ENCODE results near the gene CCDC13. TPM values are rescaled to one million over a fixed set of nuclear protein-coding genes. Genes with fewer than 3 reads are reported as not detected.

CCDC13 gene
- total and polyA plus RNA-seq, 2 of the 13 experiments (the other 11 are each of a cell fraction or from before 2014, with no cell fraction given), result 0.22 to 0.51 TPM

DNA sequence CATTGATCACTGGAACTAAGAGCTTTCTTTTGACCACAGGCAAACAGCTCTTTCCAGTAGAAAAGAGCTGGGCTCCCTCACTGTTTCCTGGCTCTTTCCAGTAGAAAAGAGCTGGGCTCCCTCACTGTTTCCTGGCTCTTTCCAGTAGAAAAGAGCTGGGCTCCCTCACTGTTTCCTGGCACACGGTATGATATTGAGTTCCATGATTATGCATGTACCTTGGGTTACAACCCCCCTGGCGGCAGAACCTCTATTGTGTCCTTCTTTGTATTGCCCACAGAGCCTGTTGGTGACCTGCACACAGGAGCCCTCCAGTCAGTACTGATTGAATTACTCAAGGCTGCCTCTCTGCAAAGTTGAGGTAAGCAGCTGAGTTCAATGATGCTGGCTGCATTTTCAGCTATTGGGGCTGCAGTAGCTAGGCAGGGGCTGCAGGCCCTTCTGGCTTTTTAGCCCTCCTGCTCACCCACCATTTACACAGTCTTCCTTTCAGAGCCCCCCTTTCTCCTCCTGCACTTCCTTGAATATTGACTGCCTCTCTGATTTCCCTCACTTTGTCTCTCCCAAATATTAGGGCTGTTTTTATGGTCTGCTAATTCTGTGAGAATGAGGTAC lies 46.4 kb upstream of the CCDC13 start (continued):
- TF ChIP-seq ZBTB4 (CRISPR knock-in tag; IDR thresholded peaks at IDR 0.05; ENCODE audit: borderline replicate concordance) (no peak), NR2F6 (IDR thresholded peaks at IDR 0.05) (0 out of 2 replicates have a peak, but pooled peaks have one; percentile 9), NR2F6 (CRISPR knock-in tag; IDR thresholded peaks at IDR 0.05) (no peak), BCL6 (CRISPR knock-in tag; IDR thresholded peaks at IDR 0.05) (peak; percentile 47; the same call in 1 of the 2 replicates), HHEX (CRISPR knock-in tag; IDR thresholded peaks at IDR 0.05) (0 out of 2 replicates have a peak, but pooled peaks have one; percentile 23), FOXJ3 (CRISPR knock-in tag; IDR thresholded peaks at IDR 0.05; ENCODE audit: borderline replicate concordance) (0 out of 2 replicates have a peak, but pooled peaks have one; percentile 40), SATB2 (CRISPR knock-in tag; IDR thresholded peaks at IDR 0.05) (no peak), RXRB (CRISPR knock-in tag; IDR thresholded peaks at IDR 0.05; ENCODE audit: borderline replicate concordance) (peak; percentile 27; the same call in 1 of the 2 replicates), ZNF235 (CRISPR knock-in tag; IDR thresholded peaks at IDR 0.05; ENCODE audit: borderline replicate concordance) (no peak), CBX2 (IDR thresholded peaks at IDR 0.05; ENCODE audit: low read depth, low read length) (no peak), CBX2 (CRISPR knock-in tag; IDR thresholded peaks at IDR 0.05; ENCODE audit: low read depth) (no peak), ZNF550 (CRISPR knock-in tag; IDR thresholded peaks at IDR 0.05; ENCODE audit: borderline replicate concordance) (no peak), BRCA1 (CRISPR knock-in tag; IDR thresholded peaks at IDR 0.05) (0 out of 2 replicates have a peak, but pooled peaks have one; percentile 43), XRCC5 (optimal IDR thresholded peaks at IDR 0.05; ENCODE audit: low read length) (peak; percentile 40), HDAC2 (CRISPR knock-in tag; IDR thresholded peaks at IDR 0.05) (peak; percentile 50; the same call in 1 of the 2 replicates)
- TF ChIP-seq, protein P1, sequence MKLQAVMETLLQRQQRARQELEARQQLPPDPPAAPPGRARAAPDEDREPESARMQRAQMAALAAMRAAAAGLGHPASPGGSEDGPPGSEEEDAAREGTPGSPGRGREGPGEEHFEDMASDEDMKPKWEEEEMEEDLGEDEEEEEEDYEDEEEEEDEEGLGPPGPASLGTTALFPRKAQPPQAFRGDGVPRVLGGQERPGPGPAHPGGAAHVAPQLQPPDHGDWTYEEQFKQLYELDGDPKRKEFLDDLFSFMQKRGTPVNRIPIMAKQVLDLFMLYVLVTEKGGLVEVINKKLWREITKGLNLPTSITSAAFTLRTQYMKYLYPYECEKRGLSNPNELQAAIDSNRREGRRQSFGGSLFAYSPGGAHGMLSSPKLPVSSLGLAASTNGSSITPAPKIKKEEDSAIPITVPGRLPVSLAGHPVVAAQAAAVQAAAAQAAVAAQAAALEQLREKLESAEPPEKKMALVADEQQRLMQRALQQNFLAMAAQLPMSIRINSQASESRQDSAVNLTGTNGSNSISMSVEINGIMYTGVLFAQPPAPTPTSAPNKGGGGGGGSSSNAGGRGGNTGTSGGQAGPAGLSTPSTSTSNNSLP (IDR thresholded peaks at IDR 0.05; ENCODE audit: low read depth, low read length), result peak; percentile 43
- TF ChIP-seq, protein P2, sequence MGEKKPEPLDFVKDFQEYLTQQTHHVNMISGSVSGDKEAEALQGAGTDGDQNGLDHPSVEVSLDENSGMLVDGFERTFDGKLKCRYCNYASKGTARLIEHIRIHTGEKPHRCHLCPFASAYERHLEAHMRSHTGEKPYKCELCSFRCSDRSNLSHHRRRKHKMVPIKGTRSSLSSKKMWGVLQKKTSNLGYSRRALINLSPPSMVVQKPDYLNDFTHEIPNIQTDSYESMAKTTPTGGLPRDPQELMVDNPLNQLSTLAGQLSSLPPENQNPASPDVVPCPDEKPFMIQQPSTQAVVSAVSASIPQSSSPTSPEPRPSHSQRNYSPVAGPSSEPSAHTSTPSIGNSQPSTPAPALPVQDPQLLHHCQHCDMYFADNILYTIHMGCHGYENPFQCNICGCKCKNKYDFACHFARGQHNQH (CRISPR knock-in tag; IDR thresholded peaks at IDR 0.05), result peak; percentile 34; the same call in 1 of the 2 replicates
- TF ChIP-seq, protein P3, sequence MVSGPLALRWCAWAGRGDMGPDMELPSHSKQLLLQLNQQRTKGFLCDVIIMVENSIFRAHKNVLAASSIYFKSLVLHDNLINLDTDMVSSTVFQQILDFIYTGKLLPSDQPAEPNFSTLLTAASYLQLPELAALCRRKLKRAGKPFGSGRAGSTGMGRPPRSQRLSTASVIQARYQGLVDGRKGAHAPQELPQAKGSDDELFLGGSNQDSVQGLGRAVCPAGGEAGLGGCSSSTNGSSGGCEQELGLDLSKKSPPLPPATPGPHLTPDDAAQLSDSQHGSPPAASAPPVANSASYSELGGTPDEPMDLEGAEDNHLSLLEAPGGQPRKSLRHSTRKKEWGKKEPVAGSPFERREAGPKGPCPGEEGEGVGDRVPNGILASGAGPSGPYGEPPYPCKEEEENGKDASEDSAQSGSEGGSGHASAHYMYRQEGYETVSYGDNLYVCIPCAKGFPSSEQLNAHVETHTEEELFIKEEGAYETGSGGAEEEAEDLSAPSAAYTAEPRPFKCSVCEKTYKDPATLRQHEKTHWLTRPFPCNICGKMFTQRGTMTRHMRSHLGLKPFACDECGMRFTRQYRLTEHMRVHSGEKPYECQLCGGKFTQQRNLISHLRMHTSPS (CRISPR knock-in tag; IDR thresholded peaks at IDR 0.05; ENCODE audit: low read depth), result peak; percentile 41; the same call in 1 of the 2 replicates

Data from HepG2 (cell line).